H9 (cell line): ENCODE data around the gene DNAI7. TPM values are rescaled to one million over a fixed set of nuclear protein-coding genes. Genes with fewer than 3 reads are reported as not detected.

Experiments
- DNase-seq: peaks from one replicate; pipeline ENCODE4 v3.0.0-alpha.2; 2017
- H2AFZ ChIP-seq: one replicate; pipeline ENCODE4 v1.6.1; 2013; ENCODE audit warnings: mild to moderate bottlenecking, low read length, control low read depth, moderate library complexity
- H2AK5ac ChIP-seq: 2 replicates; pipeline ENCODE4 v1.6.1; 2013; ENCODE audit warnings: low read length, control low read depth, mixed read lengths; ENCODE audit not compliant: insufficient read length
- H2BK120ac ChIP-seq: one replicate; pipeline ENCODE4 v1.6.1; 2013; ENCODE audit warnings: low read depth, mild to moderate bottlenecking, low read length, control low read depth, inconsistent platforms; ENCODE audit not compliant: poor library complexity, severe bottlenecking
- H2BK12ac ChIP-seq: 2 replicates; pipeline ENCODE4 v1.6.1; 2013; ENCODE audit warnings: low read length, control low read depth, mixed read lengths, low read depth; ENCODE audit not compliant: insufficient read length
- H2BK15ac ChIP-seq: 2 replicates; pipeline ENCODE4 v1.6.1; 2013; ENCODE audit warnings: low read depth, low read length, control low read depth
- H2BK20ac ChIP-seq: one replicate; pipeline ENCODE4 v1.6.1; 2013; ENCODE audit warnings: low read depth, mild to moderate bottlenecking, low read length, control low read depth, inconsistent platforms; ENCODE audit not compliant: poor library complexity, severe bottlenecking
- H2BK5ac ChIP-seq: 2 replicates; pipeline ENCODE4 v1.6.1; 2013; ENCODE audit warnings: low read length, control low read depth, mixed read lengths; ENCODE audit not compliant: insufficient read length
- H3K14ac ChIP-seq: 2 replicates; pipeline ENCODE4 v1.6.1; 2013; ENCODE audit warnings: low read length, control low read depth; ENCODE audit not compliant: insufficient read depth
- H3K18ac ChIP-seq: 2 replicates; pipeline ENCODE4 v1.6.1; 2013; ENCODE audit warnings: low read depth, mild to moderate bottlenecking, mixed read lengths, low read length, control low read depth; ENCODE audit not compliant: insufficient read length
- H3K23ac ChIP-seq: 2 replicates; pipeline ENCODE4 v1.6.1; 2013; ENCODE audit warnings: low read length, control low read depth, mixed read lengths, low read depth; ENCODE audit not compliant: insufficient read length
- H3K23me2 ChIP-seq: 2 replicates; pipeline ENCODE4 v1.6.1; 2013; ENCODE audit warnings: low read depth, mild to moderate bottlenecking, mixed read lengths, low read length, control low read depth; ENCODE audit not compliant: insufficient read length, poor library complexity, severe bottlenecking
- H3K27ac ChIP-seq: 2 replicates; pipeline ENCODE4 v1.5.1; 2013; ENCODE audit warnings: low read length, control low read depth, mixed read lengths, low read depth; ENCODE audit not compliant: insufficient read length
- H3K27me3 ChIP-seq: 2 replicates; pipeline ENCODE4 v1.6.1; 2013; ENCODE audit warnings: low read length, control low read depth, inconsistent platforms; ENCODE audit not compliant: insufficient read depth
- H3K4ac ChIP-seq: 2 replicates; pipeline ENCODE4 v1.6.1; 2013; ENCODE audit warnings: low read depth, mild to moderate bottlenecking, control low read depth, inconsistent platforms, low read length, moderate library complexity
- H3K4me1 ChIP-seq: 2 replicates; pipeline ENCODE4 v1.6.1; 2013; ENCODE audit warnings: low read length, control low read depth, inconsistent platforms; ENCODE audit not compliant: insufficient read depth
- H3K4me2 ChIP-seq: 2 replicates; pipeline ENCODE4 v1.6.1; 2013; ENCODE audit warnings: low read length, control low read depth, mixed read lengths; ENCODE audit not compliant: insufficient read length, insufficient read depth
- H3K56ac ChIP-seq: 2 replicates; pipeline ENCODE4 v1.6.1; 2013; ENCODE audit warnings: low read depth, mild to moderate bottlenecking, mixed read lengths, low read length, control low read depth; ENCODE audit not compliant: insufficient read length
- H3K79me1 ChIP-seq: 2 replicates; pipeline ENCODE4 v1.6.1; 2013; ENCODE audit warnings: low read depth, mild to moderate bottlenecking, moderate library complexity, low read length, control low read depth, inconsistent platforms; ENCODE audit not compliant: insufficient read depth, poor library complexity, severe bottlenecking
- H3K79me2 ChIP-seq: 2 replicates; pipeline ENCODE4 v1.6.1; 2013; ENCODE audit warnings: low read length, control low read depth, inconsistent platforms; ENCODE audit not compliant: insufficient read depth
- H3K9ac ChIP-seq: 2 replicates; pipeline ENCODE4 v1.6.1; 2013; ENCODE audit warnings: low read length, control low read depth, mixed read lengths; ENCODE audit not compliant: insufficient read length; ENCODE audit errors: extremely low read depth
- H3K9me3 ChIP-seq: one replicate; pipeline ENCODE4 v1.6.1; 2013; ENCODE audit warnings: low read depth, low read length, inconsistent platforms; ENCODE audit not compliant: control insufficient read depth
- H3T11ph ChIP-seq: one replicate; pipeline ENCODE4 v1.6.1; 2013; ENCODE audit warnings: mild to moderate bottlenecking, low read length, control low read depth, inconsistent platforms
- H4K20me1 ChIP-seq: one replicate; pipeline ENCODE4 v1.6.1; 2013; ENCODE audit not compliant: control insufficient read depth, insufficient read length, insufficient read depth
- H4K5ac ChIP-seq: 2 replicates; pipeline ENCODE4 v1.6.1; 2013; ENCODE audit warnings: low read depth, mild to moderate bottlenecking, mixed read lengths, low read length, control low read depth; ENCODE audit not compliant: insufficient read length
- H4K8ac ChIP-seq: replicated peaks from 2 replicates; pipeline ENCODE4 v1.6.1; 2013; ENCODE audit warnings: low read length, control low read depth, mixed read lengths, low read depth; ENCODE audit not compliant: insufficient read length
- H4K91ac ChIP-seq: 2 replicates; pipeline ENCODE4 v1.6.1; 2013; ENCODE audit warnings: low read depth, mild to moderate bottlenecking, moderate library complexity, mixed read lengths, low read length, control low read depth; ENCODE audit not compliant: insufficient read length
- H3K27ac Mint-ChIP-seq, 3 experiments: 2 replicates in 2 of 3; 3 replicates in 1 of 3; pipeline ENCODE4 v1.8.0; 2020 to 2021; ENCODE audit warnings: mixed read lengths in 3 of 3, mild to moderate bottlenecking in 1 of 3, moderate library complexity in 1 of 3
- H3K27me3 Mint-ChIP-seq: 2 replicates; pipeline ENCODE4 v1.8.0; 2021; ENCODE audit warnings: low read depth, mild to moderate bottlenecking, moderate library complexity, mixed read lengths
- H3K36me3 Mint-ChIP-seq, 3 experiments: 2 replicates in 2 of 3; 3 replicates in 1 of 3; pipeline ENCODE4 v1.8.0; 2020 to 2021; ENCODE audit warnings: low read depth in 3 of 3, mixed read lengths in 3 of 3; ENCODE audit not compliant: insufficient read depth in 1 of 3
- H3K4me1 Mint-ChIP-seq, 2 experiments: 2 replicates each; pipeline ENCODE4 v1.8.0; 2020; ENCODE audit warnings: mixed read lengths in 2 of 2
- H3K4me3 Mint-ChIP-seq, 2 experiments: 2 replicates in 1 of 2; 3 replicates in 1 of 2; pipeline ENCODE4 v1.8.0; 2020 to 2021; ENCODE audit warnings: mild to moderate bottlenecking in 2 of 2, mixed read lengths in 2 of 2, moderate library complexity in 1 of 2
- H3K9me3 Mint-ChIP-seq, 2 experiments: 2 replicates in 1 of 2; 3 replicates in 1 of 2; pipeline ENCODE4 v1.8.0; 2020; ENCODE audit warnings: mild to moderate bottlenecking in 2 of 2, mixed read lengths in 2 of 2, moderate library complexity in 1 of 2
- CTCF ChIP-seq: fragments of 200-600 bp; sonication (generic); conservative IDR thresholded peaks from 3 replicates; pipeline ENCODE4 v1.8.0; 2021; ENCODE audit warnings: antibody characterized with exemption, mild to moderate bottlenecking
- WGBS: extraction: QIAGEN DNeasy Blood & Tissue Kit; methylation state at CpG from one replicate; pipeline ENCODE4 v1.1.7; 2013; ENCODE audit warnings: missing lambda C conversion rate, low lambda C conversion rate, mixed read lengths; ENCODE audit not compliant: insufficient read length; ENCODE audit errors: extremely low coverage; 5-methylcytosine and 5-hydroxymethylcytosine counted together
- total RNA-seq: library from RNA; stranded (reverse); gene quantifications from 2 replicates; pipeline ENCODE4 v1.2.1, GENCODE V29; 2021

The DNAI7 gene
- total RNA-seq, 1 experiment from 2014 or later = not detected

DNA sequence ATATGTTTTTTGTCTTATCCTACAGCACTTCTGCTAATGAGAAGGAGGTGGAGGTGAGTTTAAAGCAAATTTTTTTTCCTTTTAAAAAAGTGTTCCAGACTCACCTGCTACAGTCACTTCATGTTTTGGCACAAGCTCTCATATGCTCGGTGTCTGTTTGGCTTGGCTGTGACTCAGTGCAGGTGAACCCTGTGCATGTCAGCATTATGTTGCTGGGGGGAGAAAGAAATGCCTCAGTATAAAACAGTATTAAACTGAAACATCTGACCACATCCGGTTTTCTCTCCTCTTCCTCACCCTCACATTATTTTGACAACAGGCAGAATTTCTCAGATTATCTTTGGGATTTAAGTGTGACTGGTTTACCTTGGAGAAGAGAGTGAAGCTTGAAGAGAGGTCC is 105.2 kb downstream of the DNAI7 start:
- Histone ChIP-seq H3K14ac (no peak overlapping the region), H3K18ac (no peak overlapping the region), H4K8ac (no peak overlapping the region), H3K79me2 (no peaks in the 10 kb centered on the region), H3T11ph (no peak overlapping the region), H4K5ac (no peak overlapping the region), H4K91ac (no peak overlapping the region), H2BK20ac (no peak overlapping the region), H2BK15ac (no peak overlapping the region), H3K4ac (no peak overlapping the region), H3K27me3 (no peaks in the 10 kb centered on the region), H2AFZ (no peak overlapping the region), H3K9ac (no peak overlapping the region), H2BK5ac (no peak overlapping the region), H3K9me3 (no peaks in the 10 kb centered on the region), H3K23ac (no peak overlapping the region), H2AK5ac (no peak overlapping the region), H3K27ac (no peak overlapping the region), H2BK12ac (no peak overlapping the region), H3K79me1 (no peaks in the 10 kb centered on the region), H3K56ac (no peak overlapping the region), H4K20me1 (no peaks in the 10 kb centered on the region), H3K4me2 (no peak overlapping the region), H3K4me1 (no peaks in the 10 kb centered on the region; the same call in 1 of the 2 replicates), H3K23me2 (no peaks in the 10 kb centered on the region), H2BK120ac (no peak overlapping the region)
- no peak for TF ChIP-seq CTCF
- no CpG with 5 or more reads among the region's 2 CpGs for WGBS
- H3K9me3 Mint-ChIP-seq = peaks cover 3% of the 10 kb centered on the region in 2 experiments; a peak in 3 of 5 replicates
- no peak overlapping the region for H3K27ac Mint-ChIP-seq
- H3K4me1 Mint-ChIP-seq = peaks cover 0 to 3% of the 10 kb centered on the region in 2 experiments; a peak in 1 of 4 replicates
- H3K27me3 Mint-ChIP-seq = no peaks in the 10 kb centered on the region; the same call in 1 of the 2 replicates
- DNase-seq = no peak
- 0 out of 7 replicates have a peak, but pooled peaks cover 0 to 4% (median 0%) of the 10 kb centered on the region in 3 experiments for H3K36me3 Mint-ChIP-seq
- no peak overlapping the region for H3K4me3 Mint-ChIP-seq
